HG03064 (cell line): ENCODE results near the gene DMD.
"Not testable (repeated sequence)": the region's sequence is repeated elsewhere in the genome, so short reads cannot be mapped to it uniquely, and the experiment has no call there.

Source experiments
- ATAC-seq: cut with Tn5 transposase; IDR thresholded peaks from one replicate; pipeline ENCODE4 v1.9.1; 2021; ENCODE audit warnings: low read depth; ENCODE audit not compliant: unreplicated experiment

Gene DMD

DNA sequence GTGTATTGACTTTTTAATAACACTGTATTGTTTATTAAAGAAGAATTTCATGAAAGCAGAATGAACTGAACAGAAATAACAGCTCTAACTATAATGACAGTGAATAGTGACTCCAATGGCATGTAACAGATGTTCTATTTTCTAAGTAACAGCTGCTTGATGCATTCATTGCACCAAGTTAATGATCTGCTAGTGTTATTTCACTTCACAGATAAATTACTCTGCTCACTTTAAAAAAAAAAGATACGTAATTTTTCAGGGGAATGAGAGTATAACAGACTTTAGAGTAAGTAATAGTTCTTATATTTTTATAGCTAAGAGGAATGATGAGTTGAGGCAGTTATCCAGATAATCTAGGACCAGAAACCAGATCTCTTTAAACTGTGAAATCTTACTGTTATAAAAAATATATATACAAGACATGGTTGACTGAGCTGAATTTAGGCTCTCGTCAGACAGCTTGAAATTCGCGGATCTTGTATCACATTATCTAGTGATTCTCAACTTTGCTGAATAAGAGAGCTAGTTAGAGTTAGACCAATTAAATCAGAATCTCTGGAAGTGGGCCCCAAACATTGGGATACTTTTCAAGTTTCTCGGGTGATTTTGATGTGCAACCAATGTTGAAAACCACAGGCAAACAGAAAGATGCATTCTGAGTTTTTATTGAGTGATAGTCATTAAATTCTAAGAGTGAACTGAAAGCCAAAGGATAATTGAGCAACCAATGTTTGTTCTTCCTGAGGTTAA lies 840.7 kb downstream of the DMD start:
- ATAC-seq: no peak

DNA sequence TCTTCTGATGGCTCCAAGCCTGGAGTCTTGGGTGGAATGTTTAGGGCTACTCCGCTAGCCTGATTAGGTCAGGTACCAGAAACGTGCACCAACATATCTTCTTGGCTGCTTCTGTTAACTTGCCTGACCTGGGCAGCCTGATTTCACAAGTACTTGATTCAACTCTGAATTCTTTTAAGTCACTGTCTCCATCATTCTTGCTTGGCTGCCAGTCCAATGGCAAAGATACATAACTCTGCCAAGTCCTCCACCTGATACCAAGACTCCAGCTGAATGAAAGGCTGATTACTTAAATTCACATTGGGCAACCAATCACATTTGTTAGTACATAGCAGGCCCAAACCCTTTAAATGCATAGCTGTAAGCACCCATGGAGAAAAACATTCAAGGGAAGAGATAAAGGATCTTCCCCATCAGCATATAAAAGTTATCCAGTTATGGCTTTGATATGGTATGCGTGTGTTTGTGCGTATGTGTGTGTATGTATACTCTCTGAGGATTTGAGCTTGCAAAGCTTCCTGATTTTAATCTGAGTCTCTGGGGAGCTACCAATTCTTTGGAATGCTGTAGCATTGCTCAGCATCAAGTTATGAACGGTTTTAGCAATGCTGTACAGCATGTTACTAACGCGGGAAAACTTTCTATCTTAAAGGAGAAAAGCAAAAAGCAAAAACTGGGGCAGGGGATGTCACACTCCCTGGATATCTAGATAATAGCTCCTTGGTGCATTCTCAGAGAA lies 917.2 kb downstream of the DMD start:
- no peak for ATAC-seq

GRCh38 chrX:32289356-32289755 lies 922.0 kb downstream of the DMD start:
- ATAC-seq: no peak

DNA sequence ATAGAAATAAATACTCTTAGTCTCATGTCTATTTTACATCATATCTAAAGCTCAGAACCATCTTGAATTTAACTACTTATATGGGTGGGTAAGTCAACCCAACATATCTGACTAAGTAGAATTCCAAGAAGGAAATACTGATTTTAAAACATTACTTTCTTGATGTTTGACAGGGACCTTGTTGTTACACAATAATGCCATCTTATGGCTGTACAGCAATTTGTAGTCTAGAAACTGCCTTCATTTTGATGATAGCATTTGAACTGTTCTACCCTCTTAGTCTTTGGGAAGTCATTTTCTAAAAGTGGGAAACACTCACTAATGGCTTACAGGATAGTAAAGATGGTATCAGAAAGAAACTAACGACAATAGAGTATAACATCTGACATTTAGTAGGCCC lies 929.5 kb downstream of the DMD start:
- ATAC-seq: no peak

GRCh38 chrX:32280921-32281320 lies 930.4 kb downstream of the DMD start:
- no peak for ATAC-seq

GRCh38 chrX:32280489-32280888 lies 930.9 kb downstream of the DMD start:
- no peak for ATAC-seq

- no peak for ATAC-seq
These were observed 935.2 kb downstream of the DMD start for GRCh38 chrX:32276153-32276552.

DNA sequence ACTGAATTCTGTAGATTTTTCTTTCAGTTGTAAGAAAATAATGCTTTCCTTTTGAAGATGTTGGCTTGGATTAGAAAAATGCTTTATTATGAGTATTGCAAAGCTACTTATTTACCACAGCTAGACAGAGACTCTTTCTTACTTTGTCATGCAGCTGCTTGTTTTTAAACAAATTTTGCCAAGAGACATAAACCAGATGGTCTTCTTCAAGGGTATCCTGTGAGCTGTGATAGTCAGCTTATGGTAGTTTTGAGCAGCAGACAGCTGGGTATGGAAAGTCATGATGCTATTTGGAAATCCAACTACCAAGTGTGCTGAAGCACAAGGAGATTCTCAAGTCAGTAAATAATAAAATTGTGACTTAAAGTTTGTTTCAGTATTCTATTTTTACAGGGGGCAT lies 941.5 kb downstream of the DMD start:
- no peak for ATAC-seq

DNA sequence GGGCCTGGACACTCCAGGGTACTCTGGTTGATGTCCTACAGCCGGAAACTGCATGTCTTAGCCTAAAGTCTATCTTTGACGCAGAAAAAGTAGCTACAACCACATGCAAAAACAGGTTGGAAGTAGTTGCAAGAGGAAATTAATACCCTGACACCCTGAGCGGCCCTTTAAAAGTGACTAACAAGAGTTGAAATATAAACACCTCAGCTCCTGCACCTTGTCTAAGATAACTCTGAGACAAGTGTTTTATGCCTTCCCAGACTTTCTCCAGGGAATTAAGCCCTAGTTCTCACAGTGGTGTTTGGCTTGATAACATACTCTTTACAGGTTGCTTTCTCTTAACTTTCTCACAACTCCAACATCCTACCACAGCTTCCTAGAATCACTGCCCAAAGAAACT lies 943.1 kb downstream of the DMD start:
- ATAC-seq: no peak

- ATAC-seq: no peak
These were observed 943.6 kb downstream of the DMD start for GRCh38 chrX:32267796-32268195.

DNA sequence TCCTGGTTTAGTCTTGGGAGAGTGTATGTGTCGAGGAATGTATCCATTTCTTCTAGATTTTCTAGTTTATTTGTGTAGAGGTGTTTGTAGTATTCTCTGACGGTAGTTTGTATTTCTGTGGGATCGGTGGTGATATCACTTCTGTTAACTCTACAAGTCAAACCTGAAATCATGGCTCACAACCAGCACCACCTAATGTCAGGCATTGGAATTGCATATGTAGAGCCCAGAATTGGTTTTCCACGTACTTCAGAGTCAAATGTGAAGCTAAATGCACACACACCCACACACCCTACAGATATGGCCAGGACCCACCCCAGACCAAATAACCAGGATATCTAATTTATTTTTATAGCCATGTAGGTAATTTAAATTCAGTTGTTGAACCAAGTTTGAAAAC lies 964.7 kb downstream of the DMD start:
- ATAC-seq: not testable (repeated sequence)

DNA sequence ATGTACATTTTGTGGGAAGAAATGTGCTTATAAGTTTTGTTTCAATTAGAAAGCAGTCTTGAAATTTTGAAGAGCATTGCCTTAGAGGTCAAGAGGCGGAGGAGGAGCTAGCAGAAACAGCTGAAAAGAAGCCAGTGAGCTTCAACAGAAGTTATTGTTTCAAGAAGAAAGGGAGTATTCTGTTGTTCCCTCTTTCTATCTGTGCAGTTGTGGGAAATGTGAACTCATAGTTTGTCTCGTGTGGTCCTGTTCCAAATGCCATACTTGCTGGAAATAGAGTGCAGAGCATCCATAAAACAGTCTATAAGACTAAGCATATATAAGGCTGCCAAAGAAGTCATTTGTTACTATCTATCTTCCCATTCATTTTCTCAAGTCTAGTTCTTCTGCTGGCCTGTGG lies 1015.7 kb downstream of the DMD start:
- ATAC-seq: no peak

GRCh38 chrX:32191316-32191715 lies 1020.0 kb downstream of the DMD start:
- no peak for ATAC-seq

DNA sequence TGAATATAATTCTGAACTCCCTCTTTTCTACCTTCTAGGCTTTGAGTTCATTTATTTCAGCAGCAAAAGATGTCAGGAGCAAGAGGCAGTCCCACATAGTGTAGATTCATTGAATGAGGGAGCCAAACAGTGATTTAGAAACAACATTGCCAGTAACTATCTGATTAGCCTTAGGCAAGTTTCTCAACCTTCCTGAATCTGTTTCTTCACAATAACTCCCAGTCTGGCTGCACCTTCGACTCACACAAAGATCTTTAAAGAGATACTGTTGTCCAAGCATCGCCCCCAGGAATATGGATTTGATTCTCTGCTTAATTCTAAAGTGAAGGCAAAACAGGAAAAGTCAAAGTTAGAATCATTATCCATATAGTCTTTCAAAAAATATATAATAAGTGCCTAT lies 1026.2 kb downstream of the DMD start:
- ATAC-seq: no peak

GRCh38 chrX:32183066-32183465 lies 1028.3 kb downstream of the DMD start:
- ATAC-seq: no peak

- no peak for ATAC-seq
These were observed 1034.8 kb downstream of the DMD start for GRCh38 chrX:32176510-32176909.

DNA sequence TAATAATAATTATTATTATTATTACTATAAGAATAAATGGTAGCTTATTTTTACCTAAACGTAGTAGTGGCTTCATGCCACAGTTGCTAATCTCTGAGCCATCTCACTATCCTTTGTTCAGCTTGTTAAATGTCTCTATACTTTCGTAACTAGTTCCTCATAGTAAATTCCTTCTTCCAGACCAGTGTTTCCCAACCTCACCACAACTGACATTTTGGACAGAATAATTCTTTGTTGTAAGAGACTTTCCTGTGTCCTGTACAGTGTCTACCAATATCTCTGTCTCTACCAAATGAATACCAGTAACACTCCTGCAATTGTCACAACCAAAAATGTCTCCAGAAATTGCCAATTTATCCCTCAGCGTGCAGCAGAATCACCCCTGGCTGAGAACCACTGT lies 1040.9 kb downstream of the DMD start:
- no peak for ATAC-seq

GRCh38 chrX:32155044-32155638 lies 1056.2 kb downstream of the DMD start:
- ATAC-seq: no peak

- no peak for ATAC-seq
These were observed 1057.8 kb downstream of the DMD start for GRCh38 chrX:32153585-32153984.

DNA sequence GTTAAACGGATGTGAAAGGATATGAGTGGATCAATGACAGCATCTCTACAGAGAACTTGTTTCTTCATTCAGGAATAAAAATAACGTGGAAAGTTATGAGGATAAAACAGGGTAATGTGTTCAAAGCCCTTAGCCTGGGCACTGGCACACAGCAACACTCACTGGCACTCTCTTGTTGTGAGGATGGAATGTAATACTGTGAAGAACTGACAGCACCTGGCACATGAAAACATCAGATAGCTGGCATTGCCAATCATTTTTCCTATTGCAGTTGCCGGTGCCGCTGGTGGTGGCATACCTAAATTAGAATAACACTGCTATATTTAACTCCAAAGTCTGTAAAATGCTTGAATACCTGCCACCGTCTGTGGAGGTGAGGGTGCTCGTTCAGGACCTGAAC lies 1061.2 kb downstream of the DMD start:
- no peak for ATAC-seq

GRCh38 chrX:32141841-32142240 lies 1069.5 kb downstream of the DMD start:
- ATAC-seq: no peak

GRCh38 chrX:32139476-32139875 lies 1071.9 kb downstream of the DMD start:
- ATAC-seq: no peak
